Vagina (tissue), 2 donors: ENCODE measurements around the gene SLC16A5.

Source experiments
- POLR2A ChIP-seq, 2 donors: fragments of 450-650 bp; IDR thresholded peaks; one replicate each; pipeline ENCODE4 v1.6.1; 2017; ENCODE audit warnings: antibody characterized with exemption in 2 of 2, mild to moderate bottlenecking in 2 of 2, moderate library complexity in 2 of 2
- POLR2AphosphoS5 ChIP-seq, 2 donors: sonication (generic); formaldehyde crosslinking; IDR thresholded peaks; one replicate each; pipeline ENCODE4 v1.9.0; 2017; ENCODE audit warnings: antibody characterized with exemption in 2 of 2, mild to moderate bottlenecking in 2 of 2, low read depth in 1 of 2; ENCODE audit not compliant: insufficient read depth in 1 of 2

DNA sequence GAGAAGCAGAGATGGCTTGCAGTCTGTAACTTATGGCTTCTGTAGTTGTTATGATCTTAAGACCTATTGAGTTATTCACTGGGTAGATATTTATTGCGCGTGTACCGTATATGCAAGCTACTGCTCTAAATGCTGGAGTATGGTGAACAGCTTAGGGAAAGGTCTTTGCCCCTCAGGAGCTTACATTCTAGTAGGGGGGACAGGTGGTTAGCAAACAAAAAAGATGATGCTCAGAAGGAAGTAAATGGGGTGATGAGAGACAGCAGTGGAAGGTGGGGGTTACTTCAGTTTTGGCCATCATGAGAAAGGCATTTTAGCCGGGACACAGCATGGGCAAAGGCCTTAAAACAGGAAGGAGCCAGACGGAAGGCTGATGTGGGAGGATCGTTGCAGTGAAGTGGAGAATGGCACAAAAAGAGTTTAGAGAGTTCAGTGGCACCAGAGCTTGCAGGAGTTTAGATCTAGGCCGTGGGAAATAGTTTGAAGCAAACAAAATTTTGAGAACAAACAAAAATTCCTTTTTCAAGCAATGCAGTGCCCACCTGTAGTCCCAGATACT is 24.1 kb downstream of the SLC16A5 start:
- TF ChIP-seq POLR2A (IDR thresholded peaks at IDR 0.05) (no peak), POLR2AphosphoS5 (IDR thresholded peaks at IDR 0.05; ENCODE audit: insufficient read depth in 1 of 2, low read depth in 1 of 2) (no peak)
